Measurements from ENCODE around the gene CADPS.

- no peak for TF ChIP-seq CTCF (conservative IDR thresholded peaks at IDR 0.05; ENCODE audit: low read length)
- no peak for TF ChIP-seq EZH2phosphoT487 (IDR thresholded peaks at IDR 0.05; ENCODE audit: borderline replicate concordance)
Measured at GRCh38 chr3:62562596-62562995, 312.6 kb downstream of the CADPS start.

Data from Loucy (cell line).